ENCODE results near the gene LRRTM4. TPM values are rescaled to one million over a fixed set of nuclear protein-coding genes. Genes with fewer than 3 reads are reported as not detected.
"Not testable (repeated sequence)": the region's sequence is repeated elsewhere in the genome, so short reads cannot be mapped to it uniquely, and the experiment has no call there.

Gene LRRTM4
- total and polyA plus RNA-seq, 2 experiments from 2014 or later: 8.5 to 15.4 TPM

- no peaks in the 10 kb centered on the region for H3K27me3 ChIP-seq
- H3K4me3 ChIP-seq: no peak overlapping the region
- TF ChIP-seq CTCF (IDR thresholded peaks at IDR 0.05; ENCODE audit: low read depth, low read length): no peak
- H3K9me3 ChIP-seq (ENCODE audit: low read depth): no peaks in the 10 kb centered on the region
- no peak overlapping the region for H3K27ac ChIP-seq
- no peaks in the 10 kb centered on the region for H3K36me3 ChIP-seq
- H3K4me1 ChIP-seq (ENCODE audit: low read depth): no peaks in the 10 kb centered on the region
- DNase-seq (ENCODE audit: low read depth in 1 of 2, low spot score in 1 of 2): no peak
Measured at GRCh38 chr2:77105008-77105407, 417.2 kb downstream of the LRRTM4 start.

GRCh38 chr2:77104554-77104953, 417.6 kb downstream of the LRRTM4 start:
- H3K4me3 ChIP-seq: no peak overlapping the region
- no peaks in the 10 kb centered on the region for H3K9me3 ChIP-seq (ENCODE audit: low read depth)
- H3K27ac ChIP-seq: no peak overlapping the region
- no peaks in the 10 kb centered on the region for H3K36me3 ChIP-seq
- H3K4me1 ChIP-seq (ENCODE audit: low read depth): no peaks in the 10 kb centered on the region
- H3K27me3 ChIP-seq: no peaks in the 10 kb centered on the region
- no peak for TF ChIP-seq CTCF (IDR thresholded peaks at IDR 0.05; ENCODE audit: low read depth, low read length)
- DNase-seq (ENCODE audit: low read depth in 1 of 2, low spot score in 1 of 2): no peak

- no peak for DNase-seq (ENCODE audit: low read depth in 1 of 2, low spot score in 1 of 2)
- Histone ChIP-seq H3K4me3 (no peak overlapping the region), H3K27ac (no peak overlapping the region), H3K36me3 (no peaks in the 10 kb centered on the region), H3K9me3 (ENCODE audit: low read depth) (no peaks in the 10 kb centered on the region), H3K27me3 (no peaks in the 10 kb centered on the region), H3K4me1 (ENCODE audit: low read depth) (no peaks in the 10 kb centered on the region)
- TF ChIP-seq CTCF (IDR thresholded peaks at IDR 0.05; ENCODE audit: low read depth, low read length): no peak
Measured at GRCh38 chr2:77102927-77103326, 419.2 kb downstream of the LRRTM4 start.

DNA sequence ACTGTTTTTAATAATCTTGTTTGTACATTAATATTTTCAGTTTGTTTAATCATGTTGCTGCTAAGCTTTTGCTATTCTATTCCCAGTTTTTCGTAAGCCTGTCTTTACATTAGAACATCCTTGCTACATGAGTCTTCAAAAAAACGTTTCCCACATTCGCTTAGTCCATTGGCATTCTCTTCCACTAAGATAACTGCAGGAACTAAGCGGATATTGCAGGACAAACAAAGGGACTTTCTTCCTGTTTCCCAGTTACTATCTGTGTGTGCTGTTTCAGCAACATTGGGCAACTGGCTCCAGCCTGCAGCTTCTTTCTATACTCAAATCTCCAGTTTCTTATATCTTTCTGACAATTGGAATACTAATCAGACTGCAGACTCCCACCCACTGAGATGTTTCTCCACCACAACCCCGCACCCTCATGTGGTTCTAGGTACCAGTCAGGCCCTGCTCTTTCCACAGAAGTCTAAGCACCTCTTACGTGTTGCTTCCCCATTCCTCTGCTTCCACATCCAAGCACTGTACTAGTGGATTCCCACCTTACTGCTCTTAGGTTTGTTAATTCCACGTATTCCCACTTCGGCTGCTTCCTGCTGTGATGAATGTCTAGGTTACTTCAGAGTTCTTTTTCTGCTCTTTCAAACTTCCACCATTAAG, 420.3 kb downstream of the LRRTM4 start:
- no peak for DNase-seq (ENCODE audit: low read depth in 1 of 2, low spot score in 1 of 2)

DNA sequence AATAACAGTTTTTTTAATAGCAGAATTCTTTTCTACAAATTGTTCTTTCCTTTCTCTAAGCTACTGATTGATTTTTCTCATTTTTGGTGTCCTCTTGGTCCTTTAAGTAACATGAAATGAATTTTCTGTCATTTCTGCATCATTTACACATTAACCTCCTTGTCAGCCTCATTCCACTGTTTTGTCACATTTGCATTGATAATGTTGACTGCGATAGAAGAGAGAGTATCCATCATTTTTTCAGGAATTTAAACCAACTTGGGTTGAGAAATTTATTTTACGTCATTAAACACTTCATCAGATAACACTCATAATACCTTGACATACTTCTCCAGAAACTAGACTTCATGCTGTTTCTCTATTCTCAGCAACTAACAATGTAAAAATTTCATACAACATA, 422.2 kb downstream of the LRRTM4 start:
- no peak for DNase-seq (ENCODE audit: low read depth in 1 of 2, low spot score in 1 of 2)
- H3K27me3 ChIP-seq: no peaks in the 10 kb centered on the region
- no peak for TF ChIP-seq CTCF (IDR thresholded peaks at IDR 0.05; ENCODE audit: low read depth, low read length)
- no peak overlapping the region for H3K27ac ChIP-seq
- no peak overlapping the region for H3K4me3 ChIP-seq
- H3K9me3 ChIP-seq (ENCODE audit: low read depth): no peaks in the 10 kb centered on the region
- H3K36me3 ChIP-seq: no peaks in the 10 kb centered on the region
- H3K4me1 ChIP-seq (ENCODE audit: low read depth): no peaks in the 10 kb centered on the region

More for the DNA sequence above, 420.3 kb downstream of the LRRTM4 start:
- no peaks in the 10 kb centered on the region for H3K9me3 ChIP-seq (ENCODE audit: low read depth)
- no peaks in the 10 kb centered on the region for H3K27me3 ChIP-seq
- no peak overlapping the region for H3K27ac ChIP-seq
- no peak overlapping the region for H3K4me3 ChIP-seq
- no peak for TF ChIP-seq CTCF (IDR thresholded peaks at IDR 0.05; ENCODE audit: low read depth, low read length)
- H3K4me1 ChIP-seq (ENCODE audit: low read depth): no peaks in the 10 kb centered on the region
- no peaks in the 10 kb centered on the region for H3K36me3 ChIP-seq

- not testable (repeated sequence) for H3K27me3 ChIP-seq; H3K4me1 ChIP-seq (ENCODE audit: low read depth); DNase-seq (ENCODE audit: low read depth in 1 of 2, low spot score in 1 of 2); H3K36me3 ChIP-seq; H3K9me3 ChIP-seq (ENCODE audit: low read depth); H3K27ac ChIP-seq; H3K4me3 ChIP-seq
Measured at GRCh38 chr2:77095525-77095924, 426.7 kb downstream of the LRRTM4 start.
